NB4 (cell line): Measurements from ENCODE around the gene METTL25B.

Source experiments
- DNase-seq: peaks from one replicate; pipeline ENCODE4 v3.0.0; 2010; ENCODE audit warnings: low read depth
- H3K4me3 ChIP-seq: one replicate; pipeline ENCODE4 v1.5.1; 2011; ENCODE audit warnings: mild to moderate bottlenecking, low read depth, low read length, moderate library complexity
- MYC ChIP-seq: IDR thresholded peaks from 2 replicates; pipeline ENCODE4 v1.6.1; 2011; ENCODE audit warnings: low read depth, low read length
- POLR2A ChIP-seq: IDR thresholded peaks from 2 replicates; pipeline ENCODE4 v1.6.1; 2011; ENCODE audit warnings: mild to moderate bottlenecking; ENCODE audit not compliant: insufficient read length; ENCODE audit errors: extremely low read depth
- TF ChIP-seq, protein P1 (sequence below): IDR thresholded peaks from 2 replicates; pipeline ENCODE4 v1.6.1; 2011; ENCODE audit warnings: low read depth, low read length
- TF ChIP-seq, protein P2 (sequence below): IDR thresholded peaks from one replicate; pipeline ENCODE4 v1.5.1; 2012; ENCODE audit warnings: low read depth, low read length

The METTL25B gene

GRCh38 chr1:156727926-156728598 is at the start of gene METTL25B:
Gene METTL25B (plus strand): TSS chr1:156728469. CDS start chr1:156729105, 636 bp downstream.
- peak within 1 kb of the TSS; percentile 100 for H3K4me3 ChIP-seq
- TF ChIP-seq, protein P1, sequence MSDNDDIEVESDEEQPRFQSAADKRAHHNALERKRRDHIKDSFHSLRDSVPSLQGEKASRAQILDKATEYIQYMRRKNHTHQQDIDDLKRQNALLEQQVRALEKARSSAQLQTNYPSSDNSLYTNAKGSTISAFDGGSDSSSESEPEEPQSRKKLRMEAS = no peak
- TF ChIP-seq POLR2A = peak; percentile 38
- peak; percentile 24; the same call in 1 of the 2 replicates for TF ChIP-seq MYC
- TF ChIP-seq, protein P2, sequence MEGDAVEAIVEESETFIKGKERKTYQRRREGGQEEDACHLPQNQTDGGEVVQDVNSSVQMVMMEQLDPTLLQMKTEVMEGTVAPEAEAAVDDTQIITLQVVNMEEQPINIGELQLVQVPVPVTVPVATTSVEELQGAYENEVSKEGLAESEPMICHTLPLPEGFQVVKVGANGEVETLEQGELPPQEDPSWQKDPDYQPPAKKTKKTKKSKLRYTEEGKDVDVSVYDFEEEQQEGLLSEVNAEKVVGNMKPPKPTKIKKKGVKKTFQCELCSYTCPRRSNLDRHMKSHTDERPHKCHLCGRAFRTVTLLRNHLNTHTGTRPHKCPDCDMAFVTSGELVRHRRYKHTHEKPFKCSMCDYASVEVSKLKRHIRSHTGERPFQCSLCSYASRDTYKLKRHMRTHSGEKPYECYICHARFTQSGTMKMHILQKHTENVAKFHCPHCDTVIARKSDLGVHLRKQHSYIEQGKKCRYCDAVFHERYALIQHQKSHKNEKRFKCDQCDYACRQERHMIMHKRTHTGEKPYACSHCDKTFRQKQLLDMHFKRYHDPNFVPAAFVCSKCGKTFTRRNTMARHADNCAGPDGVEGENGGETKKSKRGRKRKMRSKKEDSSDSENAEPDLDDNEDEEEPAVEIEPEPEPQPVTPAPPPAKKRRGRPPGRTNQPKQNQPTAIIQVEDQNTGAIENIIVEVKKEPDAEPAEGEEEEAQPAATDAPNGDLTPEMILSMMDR = no peak
- DNase-seq = peak; percentile 87

DNA sequence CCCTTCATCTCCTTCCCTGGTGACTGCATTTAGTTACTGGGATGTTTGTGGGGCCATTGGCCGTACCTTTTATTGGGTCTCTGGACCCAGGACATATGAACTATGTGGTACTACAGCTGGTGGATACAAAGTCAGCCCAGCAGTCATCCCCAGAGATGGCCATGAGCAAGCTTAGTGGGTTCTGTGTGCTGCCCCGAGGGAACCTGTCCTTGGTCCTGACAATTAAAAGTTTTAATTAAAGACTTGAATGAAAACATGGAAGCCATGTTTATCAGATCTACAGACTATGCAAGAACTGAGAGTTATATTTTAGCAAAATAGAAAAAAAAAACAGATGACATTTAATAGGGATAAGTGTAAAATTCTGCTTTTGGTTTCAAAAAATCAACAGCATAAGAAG is 48.2 kb upstream of the METTL25B start:
- H3K4me3 ChIP-seq = no peak overlapping the region
- TF ChIP-seq, protein P2 = no peak
- TF ChIP-seq, protein P1 = no peak
- TF ChIP-seq POLR2A = no peak
- DNase-seq = no peak

GRCh38 chr1:156681196-156681960 is 46.9 kb upstream of the METTL25B start:
- no peak for DNase-seq
- TF ChIP-seq, protein P1 = no peak
- TF ChIP-seq MYC = no peak
- TF ChIP-seq, protein P2 = no peak
- no peak for TF ChIP-seq POLR2A
- H3K4me3 ChIP-seq = no peak overlapping the region

- no peak for TF ChIP-seq MYC
- TF ChIP-seq, protein P1 = no peak
- TF ChIP-seq, protein P2 = no peak
- TF ChIP-seq POLR2A = no peak
- no peak for DNase-seq
- no peak overlapping the region for H3K4me3 ChIP-seq
These were observed 45.9 kb upstream of the METTL25B start for GRCh38 chr1:156682166-156682890.

DNA sequence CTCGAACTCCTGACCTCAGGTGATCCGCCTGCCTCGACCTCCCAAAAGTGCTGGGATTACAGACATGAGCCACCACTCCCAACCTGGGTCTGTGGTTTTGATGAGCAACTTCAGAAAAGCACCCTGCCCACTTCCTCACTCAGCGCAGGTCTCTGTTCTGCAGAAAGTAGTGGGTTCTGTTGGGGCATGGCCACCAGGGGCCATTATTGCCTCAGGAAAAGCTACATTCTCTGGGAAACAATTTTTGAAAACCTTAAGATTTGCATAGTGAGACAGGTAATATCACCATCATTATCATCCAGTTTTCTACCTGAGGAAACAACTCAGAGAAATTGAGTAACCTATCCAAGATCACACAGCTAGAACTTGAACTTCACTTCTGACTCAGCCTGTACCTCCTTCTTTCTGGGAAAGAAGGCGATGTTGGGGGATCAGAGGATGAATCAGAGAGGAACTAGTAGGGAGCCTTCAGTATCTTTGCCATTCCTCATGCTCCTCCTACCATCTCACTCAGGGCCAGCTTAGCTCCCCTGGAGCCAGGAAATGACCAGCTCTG is 44.0 kb upstream of the METTL25B start:
- TF ChIP-seq, protein P1 = no peak
- TF ChIP-seq, protein P2 = peak; percentile 22
- no peak for TF ChIP-seq MYC
- H3K4me3 ChIP-seq = no peak overlapping the region
- peak; percentile 46 for DNase-seq
